Neutrophil (primary cell): ENCODE data around the gene CNKSR1.

ENCODE experiments used
- H3K27ac ChIP-seq: fragments of 200-600 bp; sonication (generic); 2 replicates; pipeline ENCODE4 v1.5.1; 2016; ENCODE audit warnings: mild to moderate bottlenecking, moderate library complexity
- H3K27me3 ChIP-seq: fragments of 200-600 bp; sonication (generic); 2 replicates; pipeline ENCODE4 v1.6.0; 2016; ENCODE audit warnings: mild to moderate bottlenecking
- H3K36me3 ChIP-seq: fragments of 200-600 bp; sonication (generic); 2 replicates; pipeline ENCODE4 v1.5.1; 2017
- H3K4me1 ChIP-seq, 2 experiments: fragments of 200-600 bp in 1 of 2; sonication (generic) in 1 of 2; 1 replicate in 1 of 2; 2 replicates in 1 of 2; pipeline versions ENCODE4 v1.5.1 to v1.6.1; 2013 to 2016; ENCODE audit warnings: low read depth in 1 of 2, low read length in 1 of 2, mild to moderate bottlenecking in 1 of 2, moderate library complexity in 1 of 2; ENCODE audit not compliant: control insufficient read depth in 1 of 2, insufficient read depth in 1 of 2
- H3K4me3 ChIP-seq, 2 experiments: fragments of 200-600 bp in 1 of 2; sonication (generic) in 1 of 2; 1 replicate in 1 of 2; 2 replicates in 1 of 2; pipeline ENCODE4 v1.5.1; 2013 to 2016; ENCODE audit warnings: low read depth in 1 of 2, low read length in 1 of 2, mild to moderate bottlenecking in 1 of 2, moderate library complexity in 1 of 2
- H3K9me3 ChIP-seq: fragments of 200-600 bp; sonication (generic); 2 replicates; pipeline ENCODE4 v1.5.1; 2016
- CTCF ChIP-seq: fragments of 200-600 bp; sonication (generic); IDR thresholded peaks from 2 replicates; pipeline ENCODE4 v1.5.1; 2016; ENCODE audit warnings: antibody characterized with exemption

The CNKSR1 gene

DNA sequence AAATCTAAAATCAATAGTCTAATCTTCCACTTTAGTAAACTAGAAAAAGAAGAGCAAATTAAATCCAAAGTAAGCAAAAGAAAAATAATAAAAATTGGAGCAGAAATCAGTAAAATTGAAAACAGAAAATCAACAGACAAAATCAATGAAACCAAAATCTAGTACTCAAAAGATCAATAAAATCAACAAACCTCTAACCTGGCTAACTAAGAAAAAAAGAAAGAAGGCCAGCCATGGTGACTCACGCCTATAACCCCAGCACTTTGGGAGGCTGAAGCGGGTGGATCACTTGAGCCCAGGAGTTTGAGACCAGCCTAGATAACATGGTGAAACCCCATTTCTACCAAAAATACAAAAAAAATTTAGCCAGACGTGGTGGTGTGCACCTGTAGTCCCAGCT, 42.8 kb upstream of the CNKSR1 start:
- H3K4me3 ChIP-seq: no peak overlapping the region
- no peaks in the 10 kb centered on the region for H3K27me3 ChIP-seq
- peaks cover 7 to 9% of the 10 kb centered on the region in 2 experiments for H3K4me1 ChIP-seq
- H3K36me3 ChIP-seq: no peaks in the 10 kb centered on the region
- H3K9me3 ChIP-seq: no peaks in the 10 kb centered on the region
- H3K27ac ChIP-seq: no peak overlapping the region
- TF ChIP-seq CTCF: no peak

- TF ChIP-seq CTCF: no peak
- Histone ChIP-seq H3K36me3 (no peaks in the 10 kb centered on the region), H3K4me1 (peaks cover 7 to 10% of the 10 kb centered on the region in 2 experiments), H3K9me3 (no peaks in the 10 kb centered on the region), H3K4me3 (no peak overlapping the region), H3K27ac (no peak overlapping the region), H3K27me3 (no peaks in the 10 kb centered on the region)
Measured at GRCh38 chr1:26138974-26139558, 38.2 kb upstream of the CNKSR1 start.

- TF ChIP-seq CTCF: no peak
- Histone ChIP-seq H3K4me1 (peaks cover 16 to 19% of the 10 kb centered on the region in 2 experiments), H3K9me3 (no peaks in the 10 kb centered on the region), H3K27ac (no peak overlapping the region), H3K27me3 (no peaks in the 10 kb centered on the region), H3K36me3 (no peaks in the 10 kb centered on the region), H3K4me3 (no peak overlapping the region)
Measured at GRCh38 chr1:26142159-26142558, 35.1 kb upstream of the CNKSR1 start.

- H3K4me3 ChIP-seq: no peak overlapping the region
Measured at GRCh38 chr1:26145041-26145959, 32.0 kb upstream of the CNKSR1 start.

GRCh38 chr1:26145960-26146294, 31.4 kb upstream of the CNKSR1 start:
- no peak for TF ChIP-seq CTCF
- H3K27me3 ChIP-seq: no peaks in the 10 kb centered on the region

More at GRCh38 chr1:26145041-26145959, 32.0 kb upstream of the CNKSR1 start:
- H3K27ac ChIP-seq: no peak overlapping the region
- H3K27me3 ChIP-seq: no peaks in the 10 kb centered on the region
- H3K36me3 ChIP-seq: no peaks in the 10 kb centered on the region
- H3K4me1 ChIP-seq: peaks cover 6 to 12% of the 10 kb centered on the region in 2 experiments
- peak; percentile 73 for TF ChIP-seq CTCF
- H3K9me3 ChIP-seq: no peaks in the 10 kb centered on the region

More at GRCh38 chr1:26145960-26146294, 31.4 kb upstream of the CNKSR1 start:
- H3K36me3 ChIP-seq: no peaks in the 10 kb centered on the region
- no peaks in the 10 kb centered on the region for H3K9me3 ChIP-seq
- peaks cover 6 to 12% of the 10 kb centered on the region in 2 experiments for H3K4me1 ChIP-seq
- no peak overlapping the region for H3K4me3 ChIP-seq
- no peak overlapping the region for H3K27ac ChIP-seq
